GM12873 (cell line): Measurements from ENCODE around the gene TM4SF20.

ENCODE experiments used
- TF ChIP-seq, protein P1 (sequence below): IDR thresholded peaks from 2 replicates; pipeline ENCODE4 v1.5.1; 2012; ENCODE audit warnings: low read depth, mild to moderate bottlenecking, moderate library complexity, low read length, control low read depth; ENCODE audit not compliant: insufficient read depth; ENCODE audit errors: missing control alignments

TM4SF20 gene

DNA sequence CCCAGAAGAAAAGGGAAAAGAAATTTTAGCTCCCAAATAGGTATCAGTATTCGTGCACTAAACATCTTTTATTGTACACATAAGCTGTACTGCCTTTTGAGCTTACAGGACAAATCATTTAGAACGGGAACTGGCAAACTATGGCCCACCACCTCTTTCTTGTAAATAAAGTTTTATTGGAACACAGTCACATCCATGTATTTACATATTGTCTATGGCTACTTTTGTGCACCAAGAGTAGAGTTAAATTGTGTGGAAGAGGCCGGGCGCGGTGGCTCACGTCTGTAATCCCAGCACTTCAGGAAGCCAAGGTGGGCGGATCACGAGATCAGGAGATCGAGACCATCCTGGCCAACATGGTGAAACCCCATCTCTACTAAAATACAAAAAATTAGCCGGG lies 5.7 kb downstream of the TM4SF20 start:
- TF ChIP-seq, protein P1, sequence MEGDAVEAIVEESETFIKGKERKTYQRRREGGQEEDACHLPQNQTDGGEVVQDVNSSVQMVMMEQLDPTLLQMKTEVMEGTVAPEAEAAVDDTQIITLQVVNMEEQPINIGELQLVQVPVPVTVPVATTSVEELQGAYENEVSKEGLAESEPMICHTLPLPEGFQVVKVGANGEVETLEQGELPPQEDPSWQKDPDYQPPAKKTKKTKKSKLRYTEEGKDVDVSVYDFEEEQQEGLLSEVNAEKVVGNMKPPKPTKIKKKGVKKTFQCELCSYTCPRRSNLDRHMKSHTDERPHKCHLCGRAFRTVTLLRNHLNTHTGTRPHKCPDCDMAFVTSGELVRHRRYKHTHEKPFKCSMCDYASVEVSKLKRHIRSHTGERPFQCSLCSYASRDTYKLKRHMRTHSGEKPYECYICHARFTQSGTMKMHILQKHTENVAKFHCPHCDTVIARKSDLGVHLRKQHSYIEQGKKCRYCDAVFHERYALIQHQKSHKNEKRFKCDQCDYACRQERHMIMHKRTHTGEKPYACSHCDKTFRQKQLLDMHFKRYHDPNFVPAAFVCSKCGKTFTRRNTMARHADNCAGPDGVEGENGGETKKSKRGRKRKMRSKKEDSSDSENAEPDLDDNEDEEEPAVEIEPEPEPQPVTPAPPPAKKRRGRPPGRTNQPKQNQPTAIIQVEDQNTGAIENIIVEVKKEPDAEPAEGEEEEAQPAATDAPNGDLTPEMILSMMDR = no peak

DNA sequence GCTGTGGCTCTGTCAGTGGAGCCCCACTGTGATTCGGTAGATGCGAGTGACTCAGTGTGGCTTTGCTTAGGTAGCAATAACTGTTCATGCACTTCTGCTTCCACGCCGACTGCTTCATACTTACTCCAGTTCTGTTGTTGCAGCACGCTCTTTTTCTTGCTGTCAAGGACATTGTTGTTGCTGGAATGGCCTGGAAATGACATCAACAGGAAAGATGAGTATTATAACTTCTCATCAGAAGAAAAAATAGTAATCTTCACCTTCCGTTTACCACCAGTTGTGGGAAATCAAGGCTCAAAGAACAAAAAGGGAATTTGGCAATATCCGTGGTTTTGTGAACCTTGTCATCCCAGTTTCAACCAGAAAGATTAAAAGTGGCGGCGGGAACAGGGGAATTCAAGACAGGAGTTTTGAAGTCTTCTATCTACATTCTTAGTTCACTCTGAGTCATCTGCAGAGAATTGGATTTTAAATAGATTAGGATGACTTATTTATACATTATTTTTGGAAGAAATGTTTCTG lies 8.3 kb downstream of the TM4SF20 start:
- TF ChIP-seq, protein P1 = no peak

GRCh38 chr2:227370092-227370491 lies 9.0 kb downstream of the TM4SF20 start:
- TF ChIP-seq, protein P1 = no peak

DNA sequence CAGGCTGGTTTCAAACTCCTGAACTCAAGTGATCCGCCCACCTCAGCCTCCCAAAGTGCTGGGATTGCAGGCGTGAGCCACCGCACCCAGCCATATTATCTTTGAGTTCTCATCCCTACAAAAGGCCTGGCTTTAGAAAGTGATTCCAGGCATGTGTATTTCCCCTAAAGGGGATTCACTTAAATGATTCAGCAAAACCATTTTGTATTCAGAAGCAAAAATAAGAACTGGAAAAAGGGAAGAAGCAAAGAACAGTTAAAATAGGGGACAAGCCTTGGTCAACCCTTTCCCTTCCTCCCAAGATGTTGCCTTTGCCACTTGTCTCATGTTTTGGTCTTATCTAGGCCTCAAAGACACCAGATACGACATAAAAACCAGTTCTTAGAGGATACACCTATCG lies 10.5 kb downstream of the TM4SF20 start:
- TF ChIP-seq, protein P1 = no peak

GRCh38 chr2:227367427-227367795 lies 11.7 kb downstream of the TM4SF20 start:
- TF ChIP-seq, protein P1 = no peak

DNA sequence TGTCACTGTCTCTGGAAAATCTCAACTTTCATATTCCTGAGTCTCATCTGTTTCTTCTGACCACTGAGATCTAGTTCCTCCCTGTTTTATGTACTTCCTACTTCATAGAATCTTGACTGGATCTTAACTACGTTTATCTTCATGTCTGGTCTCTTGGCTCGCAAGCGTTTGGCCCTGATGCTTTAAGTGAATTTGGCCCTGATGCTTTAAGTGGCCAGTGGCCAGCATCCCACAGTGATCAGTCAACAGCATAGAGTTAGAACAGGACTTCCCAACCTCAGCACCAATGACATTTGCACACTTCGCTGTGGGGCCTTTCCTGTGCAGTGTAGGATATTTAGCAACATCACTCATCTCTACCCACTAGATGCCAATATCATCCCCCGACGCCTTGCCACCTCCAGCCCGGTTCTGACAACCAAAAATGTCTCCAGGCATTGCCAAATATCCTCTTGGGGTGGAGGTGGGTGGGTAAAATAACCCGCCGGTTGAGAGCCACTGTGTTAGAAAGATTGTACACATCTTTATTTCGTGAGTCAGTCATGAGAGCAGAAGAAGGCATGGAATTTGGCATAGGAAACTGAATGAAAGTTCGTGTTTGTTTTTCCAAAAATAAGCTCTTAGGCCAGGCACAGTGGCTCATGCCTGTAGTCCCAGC lies 12.2 kb downstream of the TM4SF20 start:
- TF ChIP-seq, protein P1 = no peak

- TF ChIP-seq, protein P1 = no peak
Measured at GRCh38 chr2:227365833-227366232, 13.3 kb downstream of the TM4SF20 start.

GRCh38 chr2:227363756-227364155 lies 15.3 kb downstream of the TM4SF20 start:
- TF ChIP-seq, protein P1 = peak; percentile 35
